DMS114 treated with DMSO at 0.1 percent for 48 hours (cell line): ENCODE data around the gene MYH9.
"Not testable (repeated sequence)": the region's sequence is repeated elsewhere in the genome, so short reads cannot be mapped to it uniquely, and the experiment has no call there.

Experiments used
- DNase-seq: peaks from one replicate; lab custom pipeline; 2025; ENCODE audit not compliant: unreplicated experiment; lab: John Stamatoyannopoulos, UW

The MYH9 gene

DNA sequence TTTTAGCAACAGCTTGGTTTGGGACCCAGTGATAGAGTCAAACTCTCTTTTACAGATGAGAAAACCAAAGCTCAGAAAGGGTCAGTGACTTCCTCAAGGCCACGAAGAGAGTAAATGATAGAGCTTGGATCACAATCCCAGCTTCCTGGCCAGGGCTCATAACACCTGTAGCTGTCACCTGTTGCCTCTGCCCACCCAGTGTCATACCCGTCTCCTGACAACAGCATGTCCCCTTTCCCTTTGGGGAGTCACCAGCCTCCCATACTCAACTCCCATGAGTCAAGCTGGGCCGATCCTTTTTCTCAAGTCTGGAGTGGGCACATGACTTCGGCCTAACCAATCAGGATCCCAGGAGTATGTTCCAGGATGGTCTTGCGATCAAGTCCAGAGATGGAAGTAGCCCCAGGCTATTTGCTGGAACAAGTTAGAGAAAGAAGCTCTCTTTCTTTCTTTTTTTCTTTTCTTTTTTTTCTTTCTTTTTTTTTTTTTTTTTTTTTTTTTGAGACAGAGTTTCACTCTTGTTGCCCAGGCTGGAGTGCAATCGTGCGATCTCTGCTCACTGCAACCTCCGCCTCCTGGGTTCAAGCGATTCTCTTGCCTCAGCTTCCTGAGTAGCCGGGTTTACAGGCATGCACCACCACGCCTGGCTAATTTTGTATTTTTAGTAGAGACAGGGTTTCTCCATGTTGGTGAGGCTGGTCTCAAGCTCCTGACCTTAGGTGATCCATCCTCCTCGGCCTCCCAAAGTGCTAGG is 27.8 kb upstream of the MYH9 start:
- DNase-seq = no peak

DNA sequence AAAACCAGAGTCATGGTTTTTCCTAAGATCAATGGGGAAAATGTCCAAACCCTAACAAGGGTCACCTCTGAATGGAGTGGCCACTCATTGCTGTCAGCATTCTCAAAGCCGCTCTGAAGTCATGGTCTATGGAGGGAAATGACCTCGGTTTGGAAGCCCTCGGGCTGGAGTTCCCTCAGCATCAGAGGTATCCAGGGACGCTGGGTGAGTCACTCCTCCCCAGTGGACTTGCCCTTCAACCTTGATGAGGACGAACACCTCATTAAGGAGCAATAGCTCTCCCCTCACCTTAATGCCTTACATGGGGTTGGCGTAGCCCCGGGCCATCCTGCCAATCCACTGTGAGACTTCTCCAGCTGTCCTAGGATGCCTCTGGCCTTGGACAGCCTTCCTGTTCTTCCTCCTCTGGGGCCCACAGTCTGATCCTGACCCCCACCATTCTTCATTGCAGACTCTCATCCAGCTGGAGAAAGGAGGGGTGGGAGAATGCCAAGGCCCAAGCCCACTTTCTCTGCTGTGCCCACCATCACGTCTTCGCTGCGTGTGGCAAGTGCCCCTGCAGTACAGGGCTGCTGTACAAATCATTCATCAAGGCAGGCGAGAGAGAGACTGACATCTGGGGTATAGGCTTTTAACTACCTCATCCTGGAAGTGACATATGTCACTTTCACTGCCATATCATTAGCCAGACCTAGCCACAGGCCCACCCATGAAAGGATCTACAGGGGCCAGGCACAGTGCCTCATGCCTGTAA is 25.4 kb upstream of the MYH9 start:
- DNase-seq = no peak

DNA sequence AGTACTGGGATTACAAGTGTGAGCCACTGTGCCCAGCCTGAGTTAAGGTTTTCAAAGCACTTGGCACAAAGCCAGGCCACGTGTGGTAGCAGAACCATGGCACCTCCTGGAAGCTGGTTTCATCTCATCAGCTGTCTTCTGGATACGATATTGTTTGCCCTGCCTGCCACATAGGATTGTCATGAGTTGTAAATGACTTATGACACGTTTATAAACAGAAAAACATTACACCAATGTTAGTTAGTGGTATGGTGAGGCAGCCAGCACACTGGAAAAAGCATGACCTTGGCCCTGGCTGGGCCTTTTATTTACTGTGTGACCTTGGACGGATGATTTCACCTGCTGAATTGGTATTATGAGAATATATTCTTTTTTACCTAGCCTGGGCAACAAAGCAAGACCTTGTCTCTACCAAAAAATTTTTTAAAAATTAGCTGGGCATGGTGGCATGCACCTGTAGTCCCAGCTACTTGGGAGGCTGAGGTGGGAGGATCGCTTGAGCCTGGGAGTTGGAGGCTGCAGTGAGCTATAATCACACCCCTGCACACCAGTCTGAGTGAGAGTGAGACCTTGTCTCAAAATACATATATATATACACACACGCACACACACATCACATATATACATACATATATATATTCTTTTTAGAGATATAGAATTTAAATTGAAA is 24.0 kb upstream of the MYH9 start:
- no peak for DNase-seq

- no peak for DNase-seq
Measured at GRCh38 chr22:36409911-36410756, 22.4 kb upstream of the MYH9 start.

GRCh38 chr22:36409554-36409910 is 21.8 kb upstream of the MYH9 start:
- DNase-seq = not testable (repeated sequence)

GRCh38 chr22:36409056-36409455 is 21.3 kb upstream of the MYH9 start:
- DNase-seq = no peak

DNA sequence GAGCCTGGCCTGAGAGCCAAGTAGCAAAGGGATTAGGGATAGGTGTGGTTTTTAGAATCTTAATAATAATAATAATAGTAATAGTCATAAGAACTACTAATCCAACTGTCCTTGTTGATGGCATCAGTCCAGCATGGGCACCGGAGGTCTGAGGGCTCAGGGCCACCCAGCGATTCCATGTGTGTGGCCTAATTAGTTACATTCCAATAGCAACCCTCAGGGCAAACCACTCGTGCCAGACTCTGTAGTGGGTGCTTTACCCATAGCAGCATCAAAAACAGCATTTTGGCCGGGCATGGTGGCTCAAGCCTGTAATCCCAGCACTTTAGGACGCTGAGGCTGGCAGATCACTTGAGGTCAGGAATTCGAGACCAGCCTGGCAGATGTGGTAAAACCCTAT is 19.0 kb upstream of the MYH9 start:
- no peak for DNase-seq

DNA sequence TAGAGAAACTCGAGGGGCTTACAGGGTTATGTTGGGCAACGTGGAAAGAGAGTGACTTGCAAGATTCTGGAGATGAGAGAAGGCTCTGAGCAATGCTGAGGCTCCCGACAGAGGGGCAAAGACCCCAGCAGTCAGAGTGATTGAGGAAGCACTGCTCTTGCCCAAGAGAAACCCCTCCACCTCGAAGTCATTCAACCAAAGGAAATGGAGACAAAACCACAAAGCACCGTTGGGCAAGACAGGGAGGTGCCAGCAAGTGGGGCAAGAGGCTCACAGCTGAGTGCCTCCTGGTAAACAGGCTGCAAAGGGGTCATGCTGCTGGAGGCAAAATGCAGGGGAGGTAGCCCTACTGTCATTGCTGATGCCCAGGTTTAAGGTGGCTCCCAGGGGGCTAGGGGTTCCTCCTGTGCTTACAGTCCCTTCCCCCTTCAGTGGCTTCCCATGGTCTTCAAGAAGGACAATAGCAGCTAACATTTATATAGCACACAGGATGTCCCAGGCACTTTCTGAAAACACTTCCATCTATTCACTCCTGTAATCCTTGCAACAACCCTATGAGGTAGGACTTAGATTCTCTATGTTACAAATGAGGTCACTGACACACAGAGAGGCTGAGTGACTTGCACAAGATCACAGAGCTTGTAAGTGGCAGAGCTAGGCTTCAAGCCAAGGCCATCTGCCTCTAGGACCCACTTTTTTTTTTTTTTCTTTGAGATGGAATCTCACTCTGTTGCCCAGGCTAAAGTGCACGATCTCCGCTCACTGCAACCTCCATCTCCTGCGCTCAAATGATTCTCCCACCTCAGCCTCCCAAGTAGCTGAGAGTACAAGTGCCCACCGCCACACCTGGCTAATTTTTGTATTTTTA is 18.1 kb upstream of the MYH9 start:
- no peak for DNase-seq

GRCh38 chr22:36405221-36405661 is 17.5 kb upstream of the MYH9 start:
- DNase-seq = no peak

DNA sequence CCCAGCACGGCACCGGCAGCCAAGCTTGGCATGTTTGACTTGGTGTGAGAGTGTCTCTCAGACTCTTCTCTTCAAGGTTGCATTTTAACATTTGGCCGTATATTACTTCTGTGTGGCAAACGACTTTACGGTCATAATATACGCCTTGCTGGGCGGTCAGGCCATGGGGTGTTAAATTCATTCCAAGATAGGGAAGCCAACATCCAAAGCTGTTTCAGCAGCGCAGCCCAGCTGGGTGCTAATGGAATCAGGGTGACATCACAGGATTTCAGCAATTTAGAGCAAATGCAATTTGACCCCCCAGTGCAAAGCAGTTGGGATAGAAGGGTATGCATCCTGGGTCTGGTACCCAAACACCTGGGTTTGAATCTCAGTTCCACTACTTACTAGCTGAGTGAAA is 16.7 kb upstream of the MYH9 start:
- DNase-seq = no peak

- DNase-seq = no peak
Measured at GRCh38 chr22:36399472-36399778, 11.7 kb upstream of the MYH9 start.

- no peak for DNase-seq
Measured at GRCh38 chr22:36398601-36399471, 11.1 kb upstream of the MYH9 start.

DNA sequence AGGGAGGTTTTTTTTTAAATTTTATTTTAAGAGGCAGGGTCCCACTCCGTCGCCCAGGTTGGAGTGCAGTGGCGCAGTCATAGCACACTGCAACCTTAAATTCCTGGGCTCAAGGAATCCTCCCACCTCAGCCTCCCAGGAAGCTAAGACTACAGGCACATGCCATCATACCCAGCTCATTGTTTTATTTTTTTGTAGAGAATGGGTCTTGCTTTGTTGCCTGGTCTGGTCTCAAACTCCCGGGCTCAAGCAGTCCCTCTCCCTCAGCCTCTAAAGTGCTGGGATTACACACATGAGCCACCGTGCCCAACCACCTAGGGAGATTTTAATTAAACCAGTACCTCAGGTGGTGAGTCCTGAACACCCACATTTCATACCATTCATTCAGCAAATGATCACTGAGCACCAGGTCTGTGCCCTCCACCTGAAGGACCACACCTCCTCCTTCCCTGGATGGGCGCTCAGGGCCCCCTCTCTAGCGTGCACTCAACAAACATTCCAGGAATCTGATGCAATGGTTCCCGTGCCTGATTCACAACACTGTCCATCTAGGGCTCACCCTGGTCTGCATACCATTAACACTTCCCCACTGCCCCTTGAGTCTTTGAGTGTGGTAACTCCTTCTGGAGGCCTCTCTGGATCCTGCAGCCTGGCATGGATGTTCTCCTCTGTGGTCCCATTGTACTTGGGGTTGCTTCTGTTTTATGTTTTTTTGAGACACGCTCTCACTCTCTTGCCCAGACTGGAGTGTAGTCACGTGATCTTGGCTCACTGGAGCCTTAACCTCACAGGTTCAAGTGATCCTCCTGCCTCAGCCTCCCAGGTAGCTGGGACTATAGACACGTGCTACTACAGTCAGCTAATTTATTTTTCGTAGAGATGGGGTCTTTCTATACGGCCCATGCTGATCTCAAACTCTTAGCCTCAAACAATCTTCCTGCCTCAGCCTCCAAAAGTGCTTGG is 9.6 kb upstream of the MYH9 start:
- no peak for DNase-seq

GRCh38 chr22:36395915-36396314 is 8.1 kb upstream of the MYH9 start:
- no peak for DNase-seq

GRCh38 chr22:36395055-36395849 is 7.5 kb upstream of the MYH9 start:
- no peak for DNase-seq

GRCh38 chr22:36391638-36392037 is 3.9 kb upstream of the MYH9 start:
- no peak for DNase-seq

GRCh38 chr22:36389122-36389521 is 1.4 kb upstream of the MYH9 start:
- not testable (repeated sequence) for DNase-seq

DNA sequence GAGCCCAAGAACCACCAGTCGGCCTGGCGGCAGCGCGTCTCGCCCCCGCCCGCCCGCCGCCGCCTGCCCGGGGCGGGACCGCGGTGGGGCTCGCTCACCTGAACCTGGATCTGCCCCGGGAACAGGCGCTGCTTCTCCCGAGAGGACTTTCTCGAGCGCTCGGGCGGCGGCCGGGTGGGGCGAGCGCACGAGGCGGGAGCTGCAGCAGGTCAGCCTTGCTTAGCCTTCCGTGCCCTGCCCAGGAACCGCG is 133 bp downstream of the MYH9 start:
- no peak for DNase-seq
